Measurements from ENCODE around the gene SH2D3C. TPM values are rescaled to one million over a fixed set of nuclear protein-coding genes. Genes with fewer than 3 reads are reported as not detected.
A peak's percentile ranks its signal among the peaks of the same experiment; 100 is the strongest.

SH2D3C gene
- total and polyA plus RNA-seq, 2 of the 4 experiments (the other 2 are of a cell fraction) = under 0.01 to 0.24 TPM

GRCh38 chr9:127720031-127720864, 58.2 kb downstream of the SH2D3C start:
- BruUV-seq (replicated peaks) = no TSS peak
- H3K4me3 ChIP-seq (ENCODE audit: insufficient read depth, low read depth, low read length) = no peak overlapping the region
- no peak overlapping the region for H4K91ac ChIP-seq (ENCODE audit: insufficient read depth, low read depth, low read length)
- no peak overlapping the region for H3K4me2 ChIP-seq (ENCODE audit: low read depth, low read length)
- TF ChIP-seq FOS (IDR thresholded peaks at IDR 0.05; ENCODE audit: low read depth, low read length) = no peak
- TF ChIP-seq RFX5 (IDR thresholded peaks at IDR 0.05; ENCODE audit: low read depth, low read length) = no peak
- no peak for TF ChIP-seq MAZ (IDR thresholded peaks at IDR 0.05; ENCODE audit: borderline replicate concordance, low read depth, low read length)
- no peak for TF ChIP-seq SMC3 (IDR thresholded peaks at IDR 0.05; ENCODE audit: low read depth, low read length)
- H3K9me3 ChIP-seq (ENCODE audit: control insufficient read depth, insufficient read depth, low read length) = no peaks in the 10 kb centered on the region
- no peak overlapping the region for H2BK15ac ChIP-seq (ENCODE audit: low read depth, low read length)
- no peaks in the 10 kb centered on the region; the same call in 1 of the 2 replicates for H3K9me1 ChIP-seq (ENCODE audit: insufficient read depth, low read length)
- CTCF ChIA-PET = no interaction called here
- no peak overlapping the region for H3K14ac ChIP-seq (replicated peaks; ENCODE audit: low read depth, low read length)
- no peak overlapping the region for H3K18ac ChIP-seq (ENCODE audit: low read depth, low read length)
- peaks cover 5% of the 10 kb centered on the region for H3K4me1 ChIP-seq (ENCODE audit: control insufficient read depth, insufficient read depth, low read length)
- DNase-seq (no peak), ATAC-seq (ENCODE audit: low read depth) (no peak)
- H3K27ac ChIP-seq (ENCODE audit: insufficient read depth, low read length) = no peak overlapping the region
- peaks cover 4% of the 10 kb centered on the region; the same call in 1 of the 2 replicates for H3K27me3 ChIP-seq (ENCODE audit: control insufficient read depth, insufficient read depth, low read length)
- no peak overlapping the region for H2BK5ac ChIP-seq (ENCODE audit: low read depth, low read length, poor library complexity, severe bottlenecking)
- H3K79me1 ChIP-seq (ENCODE audit: low read depth in 1 of 2, low read length in 2 of 2) = no peaks in the 10 kb centered on the region
- no peaks in the 10 kb centered on the region; the same call in 1 of the 2 replicates for H4K20me1 ChIP-seq (ENCODE audit: insufficient read depth, low read length)
- in situ Hi-C loops (cut with MboI; ENCODE audit: low sequenced_read_pairs) = no loop called here
- H2AK9ac ChIP-seq (replicated peaks; ENCODE audit: low read depth, low read length, poor library complexity) = no peak overlapping the region
- no peak overlapping the region for H3K9ac ChIP-seq (ENCODE audit: low read depth, low read length)
- no peak overlapping the region for H3K23ac ChIP-seq (ENCODE audit: low read depth, low read length)
- no peaks in the 10 kb centered on the region for H3K36me3 ChIP-seq (ENCODE audit: control insufficient read depth, insufficient read depth, low read length)
- no peak overlapping the region; a peak in 1 of 4 replicates for H4K8ac ChIP-seq (ENCODE audit: low read depth in 2 of 2, low read length in 2 of 2)
- dilution Hi-C loops (cut with HindIII; ENCODE audit: low sequenced_read_pairs, unreplicated experiment) = no loop called here
- 80% methylated on average over 7 of the region's 12 CpGs; no CpG with 5 or more reads in 1 of the 2 experiments for WGBS, 2 experiments (ENCODE audit: extremely low coverage in 2 of 2, insufficient read length in 1 of 2)
- no peak overlapping the region for H2BK120ac ChIP-seq (ENCODE audit: low read depth, low read length)
- H3K4ac ChIP-seq (ENCODE audit: low read depth, low read length) = no peak overlapping the region
- POLR2A ChIA-PET (ENCODE audit: unreplicated experiment) = no interaction called here
- peak overlapping the region; percentile 5 for H2AFZ ChIP-seq (replicated peaks; ENCODE audit: low read length, poor library complexity)
- no peak overlapping the region for H4K5ac ChIP-seq (ENCODE audit: low read depth, low read length)
- H2AK5ac ChIP-seq (ENCODE audit: low read depth, low read length) = peak overlapping the region; percentile 33; the same call in 1 of the 2 replicates
- no peak overlapping the region for H2BK20ac ChIP-seq (ENCODE audit: low read depth, low read length)
- H3K56ac ChIP-seq (ENCODE audit: extremely low read depth, insufficient read depth, low read length) = no peak overlapping the region
- intact Hi-C loops (cut with micrococcal nuclease) = no loop called here

Data from IMR-90 (cell line).